MM.1S (cell line): ENCODE data around the gene ZNF667.

Experiments used
- EZH2 ChIP-seq: fragments of 300-600 bp; sonication (generic); optimal IDR thresholded peaks from 2 replicates; pipeline ENCODE3; 2017; ENCODE audit warnings: low read depth, mild to moderate bottlenecking, antibody characterized with exemption, low read length, mixed read lengths
- EZH2phosphoT487 ChIP-seq: fragments of 300-600 bp; sonication (generic); IDR thresholded peaks from 2 replicates; pipeline ENCODE4 v1.6.1; 2018; ENCODE audit warnings: antibody characterized with exemption, low read length
- TF ChIP-seq, protein P1 (sequence below): fragments of 300-600 bp; sonication (generic); IDR thresholded peaks from 2 replicates; pipeline ENCODE4 v1.5.1; 2016; ENCODE audit warnings: antibody characterized with exemption, low read length, mixed read lengths

DNA sequence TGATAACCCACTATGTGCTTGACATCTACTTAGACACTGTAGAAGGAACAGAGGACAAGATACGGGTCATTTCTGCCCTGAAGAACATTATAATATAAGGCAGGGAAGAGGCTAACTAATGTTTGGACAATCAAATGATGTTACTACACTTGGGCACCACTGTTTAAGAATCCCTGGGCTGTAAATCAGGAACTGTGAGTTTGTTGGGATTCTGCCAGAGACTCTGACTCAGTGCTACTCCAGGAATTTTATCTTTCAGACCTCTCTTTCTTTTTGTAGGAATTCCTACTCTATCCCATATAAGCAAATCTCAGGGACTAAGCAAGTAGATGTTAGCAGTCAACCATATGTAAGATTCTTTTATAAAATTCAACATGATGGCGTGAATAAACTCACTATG, 27.4 kb upstream of the ZNF667 start:
- TF ChIP-seq, protein P1, sequence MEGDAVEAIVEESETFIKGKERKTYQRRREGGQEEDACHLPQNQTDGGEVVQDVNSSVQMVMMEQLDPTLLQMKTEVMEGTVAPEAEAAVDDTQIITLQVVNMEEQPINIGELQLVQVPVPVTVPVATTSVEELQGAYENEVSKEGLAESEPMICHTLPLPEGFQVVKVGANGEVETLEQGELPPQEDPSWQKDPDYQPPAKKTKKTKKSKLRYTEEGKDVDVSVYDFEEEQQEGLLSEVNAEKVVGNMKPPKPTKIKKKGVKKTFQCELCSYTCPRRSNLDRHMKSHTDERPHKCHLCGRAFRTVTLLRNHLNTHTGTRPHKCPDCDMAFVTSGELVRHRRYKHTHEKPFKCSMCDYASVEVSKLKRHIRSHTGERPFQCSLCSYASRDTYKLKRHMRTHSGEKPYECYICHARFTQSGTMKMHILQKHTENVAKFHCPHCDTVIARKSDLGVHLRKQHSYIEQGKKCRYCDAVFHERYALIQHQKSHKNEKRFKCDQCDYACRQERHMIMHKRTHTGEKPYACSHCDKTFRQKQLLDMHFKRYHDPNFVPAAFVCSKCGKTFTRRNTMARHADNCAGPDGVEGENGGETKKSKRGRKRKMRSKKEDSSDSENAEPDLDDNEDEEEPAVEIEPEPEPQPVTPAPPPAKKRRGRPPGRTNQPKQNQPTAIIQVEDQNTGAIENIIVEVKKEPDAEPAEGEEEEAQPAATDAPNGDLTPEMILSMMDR, result no peak
- no peak for TF ChIP-seq EZH2
- no peak for TF ChIP-seq EZH2phosphoT487
